GM23248 (cell line): ENCODE results near the gene C3orf18.

ENCODE experiments used
- EZH2 ChIP-seq: fragments of 200-600 bp; sonication (generic); IDR thresholded peaks from 2 replicates; pipeline ENCODE4 v1.6.1; 2018; ENCODE audit warnings: antibody characterized with exemption, mild to moderate bottlenecking; ENCODE audit not compliant: insufficient read depth, poor library complexity, severe bottlenecking
- EZH2phosphoT487 ChIP-seq: fragments of 200-600 bp; sonication (generic); IDR thresholded peaks from 2 replicates; pipeline ENCODE4 v1.6.1; 2018; ENCODE audit warnings: antibody characterized with exemption, moderate library complexity, mild to moderate bottlenecking, low read depth; ENCODE audit not compliant: insufficient read depth

DNA sequence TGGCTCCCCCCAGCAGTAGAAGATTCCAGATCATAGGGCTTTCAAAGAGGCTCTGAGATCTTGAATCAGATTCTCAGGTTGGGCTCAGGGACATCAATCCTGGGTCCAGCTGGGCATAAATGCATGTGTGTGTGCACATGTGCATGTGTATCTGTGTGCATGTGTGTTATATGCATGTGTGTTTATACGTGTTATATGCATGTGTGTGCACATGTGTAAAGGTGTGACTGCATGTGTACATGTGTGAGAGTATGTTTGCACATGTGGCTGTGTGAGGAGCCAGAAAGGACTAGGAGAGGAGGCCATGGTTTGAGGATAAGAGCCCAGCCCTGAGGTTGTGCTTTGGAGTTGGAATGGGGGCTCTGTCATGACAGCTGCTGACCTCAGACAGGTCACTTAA is 47.6 kb upstream of the C3orf18 start:
- TF ChIP-seq EZH2, result no peak
- no peak for TF ChIP-seq EZH2phosphoT487
